DMS 273 (cell line): ENCODE results near the gene KCTD17.
A peak's percentile ranks its signal among the peaks of the same experiment; 100 is the strongest.

ENCODE experiments used
- DNase-seq: peaks from one replicate; lab custom pipeline; 2025; ENCODE audit not compliant: unreplicated experiment; lab: John Stamatoyannopoulos, UW

The KCTD17 gene

GRCh38 chr22:37075822-37076433 lies 24.4 kb downstream of the KCTD17 start:
- no peak for DNase-seq

GRCh38 chr22:37077802-37078448 lies 26.4 kb downstream of the KCTD17 start:
- DNase-seq: peak; percentile 75

DNA sequence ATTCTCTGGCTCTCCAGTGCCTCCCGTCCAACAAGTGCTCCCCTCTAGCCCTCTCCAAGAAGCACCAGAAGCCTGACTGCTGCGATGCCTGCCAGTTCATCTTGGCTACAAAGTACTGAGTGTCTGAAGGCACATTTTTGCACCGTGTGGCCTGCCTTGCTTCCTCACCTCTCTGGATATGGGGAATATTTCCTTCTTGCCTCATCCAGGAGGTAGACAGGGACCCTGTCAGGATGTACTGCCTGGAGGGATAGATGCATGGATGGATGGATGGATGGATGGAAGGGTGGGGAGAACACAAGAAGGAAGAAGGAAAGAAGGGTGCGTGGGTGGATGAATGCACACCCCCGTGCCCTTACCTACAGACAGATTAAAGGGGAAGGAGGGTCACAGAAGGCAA lies 27.6 kb downstream of the KCTD17 start:
- DNase-seq: no peak

DNA sequence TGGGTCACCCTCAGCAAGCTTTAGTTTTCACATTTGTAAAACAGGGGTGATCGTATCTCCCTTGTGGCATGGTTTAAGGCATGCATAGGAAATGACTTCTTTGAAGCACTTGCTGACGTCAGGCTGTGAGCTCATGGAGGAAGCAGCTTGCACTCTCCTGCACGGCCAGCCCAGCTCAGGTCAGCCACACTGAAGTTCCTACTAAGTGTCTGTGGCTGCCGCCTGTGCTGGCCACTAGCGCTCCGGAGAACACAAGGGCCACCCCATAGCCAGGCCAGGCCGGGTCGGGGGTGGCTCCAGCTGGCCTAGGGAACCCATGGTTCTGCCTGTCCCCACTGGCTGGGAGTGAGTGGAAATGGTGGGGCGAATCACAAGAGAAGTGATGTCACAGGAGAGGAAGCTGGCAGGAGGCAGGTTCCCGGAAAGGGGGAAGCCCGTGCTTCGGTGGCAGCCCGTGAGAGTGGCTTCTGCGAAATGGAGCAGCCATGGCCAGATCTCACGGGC lies 28.2 kb downstream of the KCTD17 start:
- DNase-seq: no peak

DNA sequence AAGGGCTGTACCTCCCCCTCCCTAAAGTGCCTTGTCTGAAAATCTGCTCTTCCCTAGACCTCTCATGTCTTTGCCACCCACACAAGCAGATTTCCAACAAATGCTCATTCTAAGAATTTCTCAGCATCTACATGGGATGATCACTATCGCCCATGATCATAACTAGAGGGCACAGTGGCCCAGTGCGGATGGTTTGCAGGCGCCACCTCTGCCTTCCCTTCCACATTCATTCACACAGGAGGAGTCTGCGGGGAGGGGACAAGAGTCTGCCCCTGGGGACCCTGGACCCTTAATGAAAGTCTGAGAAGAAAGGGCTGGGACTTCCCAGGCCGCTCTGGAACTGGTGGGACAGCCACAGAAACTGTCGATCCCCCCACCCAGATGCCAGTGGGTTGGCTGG lies 28.9 kb downstream of the KCTD17 start:
- DNase-seq: no peak

GRCh38 chr22:37080838-37081237 lies 29.3 kb downstream of the KCTD17 start:
- DNase-seq: peak; percentile 22

- no peak for DNase-seq
Measured at GRCh38 chr22:37082251-37082873, 30.8 kb downstream of the KCTD17 start.

GRCh38 chr22:37083914-37084313 lies 32.4 kb downstream of the KCTD17 start:
- no peak for DNase-seq

DNA sequence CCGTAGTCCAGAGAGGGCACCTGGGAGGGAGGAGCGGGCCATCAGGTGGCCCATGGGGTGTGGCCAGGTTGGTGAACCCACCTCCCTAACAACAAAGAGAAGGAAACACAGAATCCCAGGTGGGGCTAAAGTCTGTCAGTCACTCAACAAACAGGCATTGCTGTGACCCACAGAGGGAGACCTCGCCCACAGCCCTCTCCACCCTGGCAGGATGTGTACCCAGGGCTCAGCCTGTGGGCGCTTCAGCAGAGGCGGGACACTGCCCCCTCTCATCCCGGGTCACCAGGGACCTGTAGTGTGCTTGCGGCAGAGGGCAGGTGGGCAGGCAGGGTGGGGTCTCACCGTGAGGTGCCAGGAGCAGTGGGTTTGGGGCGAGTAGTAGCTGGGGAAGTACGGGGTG lies 32.8 kb downstream of the KCTD17 start:
- no peak for DNase-seq

GRCh38 chr22:37086184-37086583 lies 34.6 kb downstream of the KCTD17 start:
- DNase-seq: no peak

DNA sequence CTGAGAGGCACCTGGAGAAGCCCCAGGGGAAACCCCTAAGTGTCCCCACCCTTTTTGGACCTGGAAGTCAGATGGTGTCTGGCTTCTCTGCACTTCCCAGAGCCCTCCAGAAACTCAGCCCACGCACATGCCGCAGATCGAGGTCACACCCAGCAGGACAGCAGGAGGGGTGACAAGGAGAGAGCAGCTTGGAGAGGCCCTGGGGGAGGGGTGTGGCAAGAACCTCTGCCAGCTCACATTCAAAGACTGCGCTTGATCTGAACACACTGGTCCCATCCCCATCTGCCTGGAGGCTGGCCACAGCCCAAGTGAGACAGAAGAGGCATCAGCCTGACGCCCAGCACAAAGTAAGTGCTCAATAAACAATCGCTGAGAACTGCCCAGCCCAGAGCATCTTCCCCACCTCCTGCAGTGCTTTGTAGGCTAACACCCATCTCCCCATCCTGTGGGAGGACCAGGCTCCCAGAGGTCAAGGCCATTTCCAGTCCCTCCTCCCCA lies 36.6 kb downstream of the KCTD17 start:
- peak; percentile 67 for DNase-seq

DNA sequence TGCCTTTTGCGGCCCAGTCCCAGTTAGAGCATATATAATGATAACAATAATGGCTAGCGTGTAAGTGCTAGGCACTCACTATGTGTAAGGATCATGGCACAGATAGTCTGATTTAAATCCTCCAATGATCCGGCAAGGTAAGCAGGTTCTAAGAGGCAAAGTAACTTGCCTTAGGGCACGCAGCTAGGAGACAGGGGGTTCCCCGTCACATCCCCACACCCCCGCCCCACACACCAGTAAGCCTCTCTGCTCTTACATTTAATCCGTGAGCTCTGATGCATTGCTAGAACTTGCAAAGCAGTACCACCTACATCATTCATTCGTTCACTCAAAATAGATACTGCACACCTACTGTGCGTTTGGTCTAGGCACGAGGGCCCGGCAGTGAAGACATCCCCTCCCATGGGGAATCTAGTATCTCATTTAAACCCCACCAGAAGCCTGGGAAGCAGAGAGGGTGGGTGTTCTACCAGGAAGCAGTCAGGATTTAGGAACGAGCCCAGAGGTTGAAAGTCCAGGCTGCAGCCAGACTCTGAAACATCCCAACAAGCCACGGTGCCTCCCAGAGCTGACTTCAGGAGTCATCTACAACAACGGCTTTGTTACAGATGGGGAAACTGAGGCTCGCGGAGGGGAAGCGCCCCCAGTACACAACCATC lies 37.3 kb downstream of the KCTD17 start:
- DNase-seq: no peak

DNA sequence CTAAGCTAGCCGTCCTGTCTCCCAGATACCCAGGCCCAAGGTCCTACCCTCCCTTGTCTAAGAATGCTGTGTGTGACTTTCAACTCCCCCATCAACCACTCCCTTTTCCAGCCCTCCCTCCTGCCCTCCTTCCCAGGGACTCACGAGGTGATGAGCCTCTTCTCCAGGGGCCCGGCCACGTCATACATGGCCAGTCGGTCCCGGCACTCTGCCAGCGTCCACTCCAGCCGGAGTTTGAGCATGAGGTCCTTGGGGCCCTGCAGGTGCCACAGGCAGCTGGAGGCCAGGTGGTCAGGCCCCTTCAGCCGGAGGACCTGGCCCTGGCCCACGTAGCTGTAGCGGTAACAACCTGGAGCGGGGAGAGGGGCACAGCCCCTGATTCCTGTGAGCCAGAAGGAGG lies 37.9 kb downstream of the KCTD17 start:
- no peak for DNase-seq

DNA sequence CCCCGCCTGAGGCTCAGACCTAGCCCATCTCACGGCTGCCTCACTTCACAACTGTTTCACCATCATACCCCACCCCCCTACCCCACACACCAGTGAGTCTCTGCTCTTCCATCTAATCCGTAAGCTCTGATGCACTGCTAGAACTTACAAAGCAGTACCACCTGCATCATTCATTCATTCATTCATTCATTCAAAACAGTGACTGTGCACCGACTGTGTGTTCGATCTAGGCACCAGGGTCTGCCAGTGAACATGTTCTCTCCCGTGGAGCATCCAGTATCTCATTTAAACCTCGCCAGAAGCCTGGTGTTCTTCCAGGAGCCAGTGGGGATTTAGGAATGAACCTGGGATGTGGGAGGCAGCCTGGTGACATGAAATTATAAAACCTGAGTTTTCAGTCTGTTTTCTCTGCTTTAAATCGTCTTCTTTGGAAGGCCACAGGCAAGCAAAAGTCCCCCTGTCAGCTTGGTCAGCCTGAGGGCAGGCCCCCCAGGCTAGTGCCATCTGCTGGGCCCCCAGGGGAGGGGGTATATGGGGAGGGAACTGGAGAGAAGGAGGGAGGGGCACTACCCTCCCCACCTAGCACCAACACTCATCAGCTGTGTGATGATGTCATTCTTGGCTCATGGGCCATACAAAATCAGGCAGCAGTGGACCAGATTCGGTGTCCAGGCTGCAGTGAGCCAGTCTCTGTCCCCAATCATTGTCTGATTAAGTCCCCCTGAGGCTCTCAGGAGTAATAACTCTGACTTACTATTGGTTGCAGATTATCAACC lies 39.6 kb downstream of the KCTD17 start:
- peak; percentile 27 for DNase-seq

- no peak for DNase-seq
Measured at GRCh38 chr22:37091994-37092393, 40.5 kb downstream of the KCTD17 start.

DNA sequence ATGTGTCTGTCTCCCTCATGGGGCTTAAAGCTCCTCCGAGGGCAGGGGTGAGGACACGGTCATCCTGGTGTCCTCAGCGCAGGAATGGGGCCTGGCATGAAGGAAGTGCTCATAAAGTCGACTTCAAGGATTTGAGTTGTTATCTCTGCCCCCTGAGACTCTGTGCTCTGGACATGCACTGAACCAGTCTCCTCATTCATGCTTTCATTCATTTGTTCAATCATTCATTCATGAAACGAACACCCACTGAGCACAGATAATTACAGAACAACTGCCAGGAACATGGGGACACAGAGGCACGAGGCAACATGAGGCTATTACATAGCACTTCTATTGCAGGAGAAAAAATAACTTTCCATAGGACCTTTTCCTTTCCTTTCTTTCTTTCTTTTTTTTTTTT lies 41.5 kb downstream of the KCTD17 start:
- DNase-seq: no peak

DNA sequence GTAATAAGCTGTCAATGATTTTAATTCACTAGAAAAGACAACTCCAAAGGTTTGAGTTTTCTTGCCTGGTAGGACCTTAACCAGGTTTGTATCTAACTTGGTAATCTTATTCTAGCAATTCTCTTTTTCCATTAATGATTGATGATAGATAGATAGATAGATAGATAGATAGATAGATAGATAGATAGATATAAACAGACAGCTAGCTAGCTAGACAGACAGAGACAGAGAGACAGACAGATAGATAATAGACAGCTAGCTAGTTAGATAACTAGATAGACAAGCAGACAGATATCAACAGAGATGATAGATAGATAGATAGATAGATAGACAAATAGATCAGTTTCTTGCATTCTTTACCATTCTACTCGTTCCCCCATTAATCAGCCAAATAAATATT lies 42.7 kb downstream of the KCTD17 start:
- DNase-seq: no peak

GRCh38 chr22:37095113-37095512 lies 43.6 kb downstream of the KCTD17 start:
- DNase-seq: no peak

DNA sequence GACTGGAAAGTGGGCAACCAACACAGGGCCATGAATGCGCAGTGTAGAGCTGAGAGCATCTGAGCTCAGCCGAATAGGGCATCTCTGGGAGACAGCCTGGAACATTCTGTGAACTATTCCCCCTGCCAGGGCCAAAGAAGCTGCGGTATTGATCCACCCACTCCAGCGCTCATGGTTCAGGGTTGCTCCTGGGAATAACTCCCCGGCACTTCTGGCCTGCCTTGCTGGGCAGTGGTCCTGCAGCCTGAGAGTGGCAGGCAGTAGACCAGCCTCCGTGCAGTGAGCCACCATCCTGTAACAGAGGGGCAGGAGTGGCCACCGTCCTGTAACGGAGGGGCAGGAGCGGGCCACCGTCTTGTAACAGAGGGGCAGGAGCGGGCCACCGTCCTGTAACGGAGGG lies 45.8 kb downstream of the KCTD17 start:
- no peak for DNase-seq

- no peak for DNase-seq
Measured at GRCh38 chr22:37098976-37099591, 47.5 kb downstream of the KCTD17 start.
